ENCODE results near the gene COL5A3. TPM values are rescaled to one million over a fixed set of nuclear protein-coding genes. Genes with fewer than 3 reads are reported as not detected.

Gene COL5A3
- total and polyA plus RNA-seq, 4 donors, result 8.4 to 15.1 (median 10.5) TPM

DNA sequence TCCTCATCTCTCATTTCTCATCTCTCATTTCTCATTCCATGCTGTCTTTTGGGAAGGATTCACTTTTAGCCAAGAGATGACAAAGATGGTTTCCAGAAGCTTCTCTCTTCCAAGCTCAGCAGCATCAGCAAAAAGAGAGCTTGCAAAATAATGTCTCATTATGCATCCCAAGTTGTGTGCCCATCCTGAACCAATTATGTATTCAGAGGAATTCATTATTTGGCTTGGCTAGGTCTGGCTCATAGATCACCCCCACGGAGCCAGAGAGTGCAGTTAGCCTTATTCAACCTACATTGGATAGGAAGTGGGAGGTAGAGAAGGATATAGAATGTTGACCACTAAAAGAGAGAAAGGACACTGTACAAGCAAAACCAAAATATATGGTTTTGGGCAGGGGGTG lies 68.6 kb downstream of the COL5A3 start:
- TF ChIP-seq, protein P1, sequence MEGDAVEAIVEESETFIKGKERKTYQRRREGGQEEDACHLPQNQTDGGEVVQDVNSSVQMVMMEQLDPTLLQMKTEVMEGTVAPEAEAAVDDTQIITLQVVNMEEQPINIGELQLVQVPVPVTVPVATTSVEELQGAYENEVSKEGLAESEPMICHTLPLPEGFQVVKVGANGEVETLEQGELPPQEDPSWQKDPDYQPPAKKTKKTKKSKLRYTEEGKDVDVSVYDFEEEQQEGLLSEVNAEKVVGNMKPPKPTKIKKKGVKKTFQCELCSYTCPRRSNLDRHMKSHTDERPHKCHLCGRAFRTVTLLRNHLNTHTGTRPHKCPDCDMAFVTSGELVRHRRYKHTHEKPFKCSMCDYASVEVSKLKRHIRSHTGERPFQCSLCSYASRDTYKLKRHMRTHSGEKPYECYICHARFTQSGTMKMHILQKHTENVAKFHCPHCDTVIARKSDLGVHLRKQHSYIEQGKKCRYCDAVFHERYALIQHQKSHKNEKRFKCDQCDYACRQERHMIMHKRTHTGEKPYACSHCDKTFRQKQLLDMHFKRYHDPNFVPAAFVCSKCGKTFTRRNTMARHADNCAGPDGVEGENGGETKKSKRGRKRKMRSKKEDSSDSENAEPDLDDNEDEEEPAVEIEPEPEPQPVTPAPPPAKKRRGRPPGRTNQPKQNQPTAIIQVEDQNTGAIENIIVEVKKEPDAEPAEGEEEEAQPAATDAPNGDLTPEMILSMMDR (IDR thresholded peaks at IDR 0.05; ENCODE audit: control extremely low read depth, extremely low read depth), result no peak
- peaks cover 0 to 8% (median 4%) of the 10 kb centered on the region in 4 donors for H3K9me3 ChIP-seq (ENCODE audit: control insufficient read depth in 4 of 4, insufficient read depth in 3 of 4, low read length in 3 of 4)
- no peak for DNase-seq
- H3K4me1 ChIP-seq (ENCODE audit: control insufficient read depth in 5 of 5, insufficient read depth in 5 of 5, low read length in 5 of 5), result peaks cover 0 to 13% (median under 1%) of the 10 kb centered on the region in 5 donors
- H3K27me3 ChIP-seq (ENCODE audit: control insufficient read depth in 3 of 3, insufficient read depth in 3 of 3, low read length in 2 of 3), result peaks cover 0 to 2% (median 0%) of the 10 kb centered on the region in 3 donors
- ATAC-seq (ENCODE audit: insufficient read depth, low FRiP score), result no peak
- no peaks in the 10 kb centered on the region for H3K36me3 ChIP-seq (ENCODE audit: control insufficient read depth in 4 of 4, insufficient read depth in 4 of 4, low read length in 4 of 4)
- no peak overlapping the region for H3K27ac ChIP-seq (ENCODE audit: low read depth in 1 of 2, low read length in 1 of 2)
- no peak overlapping the region for H3K9ac ChIP-seq (ENCODE audit: insufficient read depth in 1 of 2, low read length in 2 of 2)
- H3K4me3 ChIP-seq, result no peak overlapping the region
- WGBS, 2 donors, result 60 to 75% methylated on average over 1 of the region's 1 CpG

- Histone ChIP-seq H3K27ac (ENCODE audit: low read depth in 1 of 2, low read length in 1 of 2) (no peak overlapping the region), H3K9me3 (ENCODE audit: control insufficient read depth in 4 of 4, insufficient read depth in 3 of 4, low read length in 3 of 4) (peaks cover 0 to 8% (median 4%) of the 10 kb centered on the region in 4 donors), H3K4me1 (ENCODE audit: control insufficient read depth in 5 of 5, insufficient read depth in 5 of 5, low read length in 5 of 5) (peaks cover 0 to 14% (median 2%) of the 10 kb centered on the region in 5 donors), H3K36me3 (ENCODE audit: control insufficient read depth in 4 of 4, insufficient read depth in 4 of 4, low read length in 4 of 4) (no peaks in the 10 kb centered on the region), H3K9ac (ENCODE audit: insufficient read depth in 1 of 2, low read length in 2 of 2) (no peak overlapping the region), H3K27me3 (ENCODE audit: control insufficient read depth in 3 of 3, insufficient read depth in 3 of 3, low read length in 2 of 3) (peaks cover 0 to 3% (median 0%) of the 10 kb centered on the region in 3 donors), H3K4me3 (no peak overlapping the region)
- no peak for ATAC-seq (ENCODE audit: insufficient read depth, low FRiP score)
- 32 to 44% methylated on average over 1 of the region's 1 CpG for WGBS, 2 donors
- DNase-seq, result no peak
- TF ChIP-seq, protein P1 (IDR thresholded peaks at IDR 0.05; ENCODE audit: control extremely low read depth, extremely low read depth), result no peak
Measured at GRCh38 chr19:9941231-9941630, 69.1 kb downstream of the COL5A3 start.

DNA sequence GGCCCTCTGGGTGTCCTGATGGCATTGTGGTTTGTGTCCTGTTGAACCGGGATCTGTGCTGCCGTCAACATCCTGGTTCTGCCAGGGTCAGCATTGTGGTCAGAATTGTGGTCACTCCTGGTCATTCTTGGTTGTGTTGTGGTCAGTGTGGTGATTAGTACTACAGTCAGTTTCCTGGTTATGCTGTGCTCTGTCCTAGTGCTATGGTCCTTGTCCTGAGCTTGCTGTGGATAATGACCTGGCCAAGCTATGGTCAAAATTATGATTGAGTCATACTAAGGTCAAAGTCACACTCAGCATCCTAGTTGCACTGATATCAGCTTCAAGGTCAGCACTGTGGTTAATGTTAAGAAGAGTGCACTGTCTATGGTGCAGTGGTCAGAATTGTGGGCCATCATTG lies 69.5 kb downstream of the COL5A3 start:
- peaks cover 0 to 3% (median under 1%) of the 10 kb centered on the region in 3 donors for H3K27me3 ChIP-seq (ENCODE audit: control insufficient read depth in 3 of 3, insufficient read depth in 3 of 3, low read length in 2 of 3)
- H3K4me1 ChIP-seq (ENCODE audit: control insufficient read depth in 5 of 5, insufficient read depth in 5 of 5, low read length in 5 of 5), result peaks cover 0 to 12% (median 2%) of the 10 kb centered on the region in 5 donors
- no peak overlapping the region for H3K4me3 ChIP-seq
- TF ChIP-seq, protein P1 (IDR thresholded peaks at IDR 0.05; ENCODE audit: control extremely low read depth, extremely low read depth), result no peak
- H3K9ac ChIP-seq (ENCODE audit: insufficient read depth in 1 of 2, low read length in 2 of 2), result no peak overlapping the region
- peaks cover 0 to 8% (median 4%) of the 10 kb centered on the region in 4 donors for H3K9me3 ChIP-seq (ENCODE audit: control insufficient read depth in 4 of 4, insufficient read depth in 3 of 4, low read length in 3 of 4)
- ATAC-seq (ENCODE audit: insufficient read depth, low FRiP score) (no peak), DNase-seq (no peak)
- WGBS, 2 donors, result 60 to 71% methylated on average over 2 of the region's 2 CpGs
- H3K36me3 ChIP-seq (ENCODE audit: control insufficient read depth in 4 of 4, insufficient read depth in 4 of 4, low read length in 4 of 4), result no peaks in the 10 kb centered on the region
- no peak overlapping the region for H3K27ac ChIP-seq (ENCODE audit: low read depth in 1 of 2, low read length in 1 of 2)

Measured in lung (tissue), 12 donors.